Fibroblast of lung (primary cell): Measurements from ENCODE around the gene NCKAP5. TPM values are rescaled to one million over a fixed set of nuclear protein-coding genes. Genes with fewer than 3 reads are reported as not detected.

Source experiments
- DNase-seq, 2 donors: peaks; one replicate each; pipeline versions ENCODE4 v3.0.0 to v3.0.0-alpha.2; 2010; ENCODE audit warnings: low read depth in 2 of 2
- H2AFZ ChIP-seq: 2 replicates; pipeline ENCODE4 v1.5.1; 2012; ENCODE audit warnings: low read length, control low read depth, inconsistent platforms
- H3K27ac ChIP-seq: 2 replicates; pipeline ENCODE4 v1.5.1; 2011; ENCODE audit warnings: low read length, control low read depth; ENCODE audit not compliant: insufficient read depth
- H3K27me3 ChIP-seq: 2 replicates; pipeline ENCODE4 v1.5.1; 2011; ENCODE audit warnings: mild to moderate bottlenecking, low read length; ENCODE audit not compliant: control insufficient read depth, insufficient read depth
- H3K36me3 ChIP-seq: 2 replicates; pipeline ENCODE4 v1.5.1; 2011; ENCODE audit warnings: low read length; ENCODE audit not compliant: control insufficient read depth, insufficient read depth
- H3K4me1 ChIP-seq: 2 replicates; pipeline ENCODE4 v1.5.1; 2011; ENCODE audit warnings: low read length; ENCODE audit not compliant: control insufficient read depth, insufficient read depth; ENCODE audit errors: extremely low read depth
- H3K4me2 ChIP-seq: 2 replicates; pipeline ENCODE4 v1.5.1; 2011; ENCODE audit warnings: low read length, control low read depth; ENCODE audit not compliant: insufficient read depth; ENCODE audit errors: extremely low read depth
- H3K4me3 ChIP-seq, 4 experiments: fragments of 200-600 bp in 1 of 4; sonication (generic) in 1 of 4; replicated peaks in 1 of 4; 2 replicates each; pipeline ENCODE4 v1.5.1; 2011 to 2016; ENCODE audit warnings: low read length in 4 of 4, low read depth in 3 of 4, mild to moderate bottlenecking in 3 of 4, control low read depth in 2 of 4, inconsistent platforms in 1 of 4, mixed read lengths in 1 of 4; ENCODE audit not compliant: insufficient read depth in 1 of 4; ENCODE audit errors: control extremely low read depth in 1 of 4
- H3K79me2 ChIP-seq: 2 replicates; pipeline ENCODE4 v1.5.1; 2012; ENCODE audit warnings: mild to moderate bottlenecking, low read length, inconsistent platforms; ENCODE audit not compliant: control insufficient read depth, insufficient read depth
- H3K9ac ChIP-seq: 2 replicates; pipeline ENCODE4 v1.5.1; 2011; ENCODE audit warnings: mild to moderate bottlenecking, low read length, control low read depth; ENCODE audit not compliant: insufficient read depth
- H3K9me3 ChIP-seq: 2 replicates; pipeline ENCODE4 v1.5.1; 2012; ENCODE audit warnings: low read depth, low read length; ENCODE audit not compliant: control insufficient read depth, insufficient read depth
- H4K20me1 ChIP-seq: 2 replicates; pipeline ENCODE4 v1.5.1; 2011; ENCODE audit warnings: low read length; ENCODE audit not compliant: control insufficient read depth, insufficient read depth; ENCODE audit errors: extremely low read depth
- CTCF ChIP-seq, 2 donors: IDR thresholded peaks in 1 of 2; conservative IDR thresholded peaks in 1 of 2; 1 replicate in 1 of 2; 2 replicates in 1 of 2; pipeline ENCODE4 v1.5.1; 2011 to 2012; ENCODE audit warnings: low read length in 2 of 2, control low read depth in 1 of 2, inconsistent platforms in 1 of 2, low read depth in 1 of 2, mild to moderate bottlenecking in 1 of 2
- EZH2 ChIP-seq: IDR thresholded peaks from 2 replicates; pipeline ENCODE4 v1.5.1; 2012; ENCODE audit warnings: low read length, control low read depth, mild to moderate bottlenecking; ENCODE audit errors: missing control alignments
- polyA plus RNA-seq, 2 donors: library from polyadenylated mRNA; depleted of rRNA in 1 of 2; stranded (reverse) in 1 of 2; unstranded in 1 of 2; fragments of >200 nt; gene quantifications; 2 replicates each; pipeline ENCODE4 v1.2.1, GENCODE V29; 2011 to 2012; ENCODE audit warnings: missing spikeins in 1 of 2
- total RNA-seq: library from RNA; depleted of rRNA; stranded (reverse); fragments of >200 nt; gene quantifications from 2 replicates; pipeline ENCODE4 v1.2.1, GENCODE V29; 2014

Gene NCKAP5
- total and polyA plus RNA-seq, 2 donors (not counting 1 experiment from before 2014, with no cell fraction given), result 2.6 to 6.2 TPM

GRCh38 chr2:133389569-133389968 lies 178.7 kb downstream of the NCKAP5 start:
- Histone ChIP-seq H3K9me3 (no peaks in the 10 kb centered on the region), H4K20me1 (no peaks in the 10 kb centered on the region), H3K79me2 (no peaks in the 10 kb centered on the region), H3K4me3 (no peak overlapping the region), H3K36me3 (no peaks in the 10 kb centered on the region), H3K4me1 (no peaks in the 10 kb centered on the region), H2AFZ (no peak overlapping the region), H3K27me3 (no peaks in the 10 kb centered on the region), H3K9ac (no peak overlapping the region), H3K27ac (no peak overlapping the region), H3K4me2 (no peak overlapping the region)
- TF ChIP-seq EZH2 (no peak), CTCF (conservative IDR thresholded peaks at IDR 0.05 in 1 of 2, IDR thresholded peaks at IDR 0.05 in 1 of 2; ENCODE audit: low read depth in 1 of 2, low read length in 2 of 2) (no peak)
- no peak for DNase-seq

GRCh38 chr2:133382566-133382965 lies 185.7 kb downstream of the NCKAP5 start:
- Histone ChIP-seq H3K4me3 (no peak overlapping the region), H4K20me1 (no peaks in the 10 kb centered on the region), H3K79me2 (no peaks in the 10 kb centered on the region), H3K4me2 (no peak overlapping the region), H3K36me3 (no peaks in the 10 kb centered on the region), H3K9ac (no peak overlapping the region), H3K4me1 (no peaks in the 10 kb centered on the region), H3K27me3 (no peaks in the 10 kb centered on the region), H3K9me3 (no peaks in the 10 kb centered on the region), H3K27ac (no peak overlapping the region), H2AFZ (no peak overlapping the region)
- no peak for DNase-seq
- TF ChIP-seq EZH2, result no peak
- no peak for TF ChIP-seq CTCF (conservative IDR thresholded peaks at IDR 0.05 in 1 of 2, IDR thresholded peaks at IDR 0.05 in 1 of 2; ENCODE audit: low read depth in 1 of 2, low read length in 2 of 2)

- Histone ChIP-seq H3K79me2 (no peaks in the 10 kb centered on the region), H2AFZ (no peak overlapping the region), H3K4me1 (peaks cover 7% of the 10 kb centered on the region), H3K36me3 (no peaks in the 10 kb centered on the region), H3K4me3 (no peak overlapping the region), H3K4me2 (no peak overlapping the region), H3K9ac (no peak overlapping the region), H4K20me1 (no peaks in the 10 kb centered on the region), H3K27ac (no peak overlapping the region), H3K27me3 (no peaks in the 10 kb centered on the region), H3K9me3 (no peaks in the 10 kb centered on the region)
- no peak for DNase-seq
- no peak for TF ChIP-seq CTCF (conservative IDR thresholded peaks at IDR 0.05 in 1 of 2, IDR thresholded peaks at IDR 0.05 in 1 of 2; ENCODE audit: low read depth in 1 of 2, low read length in 2 of 2)
- TF ChIP-seq EZH2, result no peak
Observed at GRCh38 chr2:133380991-133381390, 187.3 kb downstream of the NCKAP5 start.
